ENCODE measurements around the gene PRKN.

GRCh38 chr6:162395181-162395580 is 332.4 kb downstream of the PRKN start:
- no peak for TF ChIP-seq CTCF (IDR thresholded peaks at IDR 0.05; ENCODE audit: low read depth, low read length)
- no peak for TF ChIP-seq MYC (IDR thresholded peaks at IDR 0.05; ENCODE audit: low read depth, low read length)
- no peak for TF ChIP-seq POLR2A (IDR thresholded peaks at IDR 0.05; ENCODE audit: extremely low read depth, insufficient read length)
- no peak for TF ChIP-seq MAX (IDR thresholded peaks at IDR 0.05; ENCODE audit: low read depth, low read length)
